Lower lobe of right lung (tissue), 2 donors: ENCODE data around the gene DTWD2. TPM values are rescaled to one million over a fixed set of nuclear protein-coding genes. Genes with fewer than 3 reads are reported as not detected.

Experiments used
- ATAC-seq, 2 donors: fragments of 200-7000 bp; cut with Tn5 transposase; one replicate each; pipeline ENCODE4 v1.9.1; 2020 to 2022; ENCODE audit warnings: mild to moderate bottlenecking in 2 of 2, moderate library complexity in 2 of 2
- DNase-seq: peaks from one replicate; pipeline ENCODE4 v3.0.0-alpha.2; 2020
- H3K27ac ChIP-seq: fragments of 200-600 bp; one replicate; pipeline ENCODE4 v1.8.0; 2022
- H3K27me3 ChIP-seq: fragments of 200-600 bp; one replicate; pipeline ENCODE4 v1.8.0; 2022; ENCODE audit warnings: low read depth
- H3K36me3 ChIP-seq: fragments of 200-600 bp; one replicate; pipeline ENCODE4 v1.8.0; 2022; ENCODE audit warnings: mild to moderate bottlenecking
- H3K4me1 ChIP-seq: fragments of 200-600 bp; one replicate; pipeline ENCODE4 v1.8.0; 2022
- H3K4me3 ChIP-seq: fragments of 200-600 bp; one replicate; pipeline ENCODE4 v1.8.0; 2022; ENCODE audit warnings: mild to moderate bottlenecking
- H3K9me3 ChIP-seq: fragments of 200-600 bp; one replicate; pipeline ENCODE4 v1.8.0; 2022
- CTCF ChIP-seq: fragments of 200-600 bp; IDR thresholded peaks from one replicate; pipeline ENCODE4 v1.8.0; 2022; ENCODE audit warnings: antibody characterized with exemption, mild to moderate bottlenecking
- intact Hi-C: fragments of 100-400 bp; cut with DNase I; formaldehyde crosslinking; loops from one replicate; pipeline ENCODE4 v1.11.0; 2022
- total RNA-seq: library from RNA; stranded (reverse); fragmentation: NEBNext Ultra II Directional; extraction: Animal tissue kit (Norgen Biotek cat#: 25700); gene quantifications from one replicate; pipeline ENCODE4 v1.2.1, GENCODE V29; 2021
- donor health status: DM: no; HTN: yes; CAD: no; lungs with severe emphysema.

DTWD2 gene
- total RNA-seq, 1 donor from 2014 or later, result 9.0 TPM

- Histone ChIP-seq H3K9me3 (no peaks in the 10 kb centered on the region), H3K27me3 (no peaks in the 10 kb centered on the region), H3K4me3 (no peak overlapping the region), H3K4me1 (no peaks in the 10 kb centered on the region), H3K36me3 (no peaks in the 10 kb centered on the region), H3K27ac (no peak overlapping the region)
- no peak for TF ChIP-seq CTCF
- ATAC-seq, result no peak
- intact Hi-C loops, result no loop called here
- no peak for DNase-seq
Measured at GRCh38 chr5:119021149-119021732, 32.9 kb upstream of the DTWD2 start.

- DNase-seq (no peak), ATAC-seq (no peak)
- Histone ChIP-seq H3K27ac (no peak overlapping the region), H3K9me3 (no peaks in the 10 kb centered on the region), H3K27me3 (no peaks in the 10 kb centered on the region), H3K36me3 (no peaks in the 10 kb centered on the region), H3K4me1 (no peaks in the 10 kb centered on the region), H3K4me3 (no peak overlapping the region)
- TF ChIP-seq CTCF, result no peak
- intact Hi-C loops, result no loop called here
Measured at GRCh38 chr5:119019949-119020348, 31.6 kb upstream of the DTWD2 start.

- no peak for ATAC-seq
Measured at GRCh38 chr5:119019501-119019900, 31.2 kb upstream of the DTWD2 start.

GRCh38 chr5:119017994-119018393 is 29.6 kb upstream of the DTWD2 start:
- no peaks in the 10 kb centered on the region for H3K27me3 ChIP-seq
- TF ChIP-seq CTCF, result no peak
- no peaks in the 10 kb centered on the region for H3K4me1 ChIP-seq
- H3K4me3 ChIP-seq, result no peak overlapping the region
- H3K36me3 ChIP-seq, result no peaks in the 10 kb centered on the region
- intact Hi-C loops, result no loop called here
- H3K27ac ChIP-seq, result no peak overlapping the region
- H3K9me3 ChIP-seq, result no peaks in the 10 kb centered on the region
- DNase-seq, result no peak
- ATAC-seq, result no peak

More at GRCh38 chr5:119019501-119019900, 31.2 kb upstream of the DTWD2 start:
- intact Hi-C loops, result no loop called here
- no peaks in the 10 kb centered on the region for H3K9me3 ChIP-seq
- H3K4me1 ChIP-seq, result no peaks in the 10 kb centered on the region
- H3K27ac ChIP-seq, result no peak overlapping the region
- H3K36me3 ChIP-seq, result no peaks in the 10 kb centered on the region
- DNase-seq, result no peak
- H3K4me3 ChIP-seq, result no peak overlapping the region
- no peaks in the 10 kb centered on the region for H3K27me3 ChIP-seq
- no peak for TF ChIP-seq CTCF

- DNase-seq (no peak), ATAC-seq (no peak)
- Histone ChIP-seq H3K27me3 (no peaks in the 10 kb centered on the region), H3K27ac (no peak overlapping the region), H3K9me3 (no peaks in the 10 kb centered on the region), H3K36me3 (no peaks in the 10 kb centered on the region), H3K4me1 (no peaks in the 10 kb centered on the region), H3K4me3 (no peak overlapping the region)
- no peak for TF ChIP-seq CTCF
- intact Hi-C loops, result no loop called here
Measured at GRCh38 chr5:119016125-119016774, 27.9 kb upstream of the DTWD2 start.
